ENCODE data around the gene PPM1B. TPM values are rescaled to one million over a fixed set of nuclear protein-coding genes. Genes with fewer than 3 reads are reported as not detected.

The PPM1B gene
- total and polyA plus RNA-seq, 10 of the 15 experiments (the other 5 are each of a cell fraction or from before 2014, with no cell fraction given): 12.5 to 53.4 (median 33.7) TPM

- no peaks in the 10 kb centered on the region for H3K27me3 ChIP-seq (replicated peaks in 1 of 2; ENCODE audit: control insufficient read depth in 2 of 2, insufficient read depth in 2 of 2, low read length in 1 of 2)
- H4K20me1 ChIP-seq (ENCODE audit: control insufficient read depth, insufficient read depth): no peaks in the 10 kb centered on the region
- intact Hi-C loops (cut with micrococcal nuclease; ENCODE audit: unreplicated experiment) (no loop called here), in situ Hi-C loops (cut with MboI) (no loop called here)
- DNase-seq (ENCODE audit: low read depth, low spot score) (no peak), FAIRE-seq (no peak), ATAC-seq (no peak)
- no peaks in the 10 kb centered on the region for H3K4me1 ChIP-seq (ENCODE audit: control insufficient read depth, insufficient read depth, low read length)
- 84% methylated on average over 5 of the region's 5 CpGs for WGBS (ENCODE audit: insufficient coverage, insufficient replicate concordance, low lambda C conversion rate, missing lambda C conversion rate)
- H2AFZ ChIP-seq (ENCODE audit: control insufficient read depth, low read depth, low read length): no peak overlapping the region
- no peaks in the 10 kb centered on the region; the same call in 2 of the 3 replicates for H3K9me3 ChIP-seq (replicated peaks; ENCODE audit: control insufficient read depth, insufficient read depth, low read length)
- CTCF ChIA-PET: no interaction called here
- H3K4me3 ChIP-seq: no peak overlapping the region
- H3K79me2 ChIP-seq (ENCODE audit: control insufficient read depth, insufficient read depth, low read length): peaks cover 50% of the 10 kb centered on the region
- peaks cover 0 to 11% of the 10 kb centered on the region in 2 experiments; a peak in 3 of 4 replicates for H3K36me3 ChIP-seq (ENCODE audit: control insufficient read depth in 2 of 2, insufficient read depth in 2 of 2, low read length in 1 of 2)
- SMC1A ChIA-PET (ENCODE audit: uncharacterized antibody, unreplicated experiment): interaction anchor here (0.6 to 0.7 kb wide), 2 partner anchors 11 to 19 kb away, joined by 3 read pairs; no protein-coding TSS in a partner anchor
- RAD21 ChIA-PET (ENCODE audit: unreplicated experiment): interaction anchor here (1.8 kb wide), 1 partner anchor 29 kb away, joined by 5 read pairs; no protein-coding TSS in a partner anchor
- no TSS peak for BruUV-seq (replicated peaks)
- TF ChIP-seq TCF3 (IDR thresholded peaks at IDR 0.05; ENCODE audit: borderline replicate concordance, insufficient read depth, low read depth, low read length) (no peak), EGR1 (IDR thresholded peaks at IDR 0.05; ENCODE audit: borderline replicate concordance in 1 of 2, low read depth in 2 of 2, low read length in 2 of 2) (no peak), TCF12 (IDR thresholded peaks at IDR 0.05; ENCODE audit: low read depth, low read length) (no peak), DPF2 (IDR thresholded peaks at IDR 0.05) (no peak), BCL3 (IDR thresholded peaks at IDR 0.05; ENCODE audit: borderline replicate concordance, insufficient read depth, low read depth, low read length, poor library complexity, severe bottlenecking) (no peak), BCL11A (IDR thresholded peaks at IDR 0.05; ENCODE audit: low read depth, low read length) (no peak), ZNF592 (IDR thresholded peaks at IDR 0.05) (no peak), CBX5 (IDR thresholded peaks at IDR 0.05; ENCODE audit: low read depth) (no peak)
- H3K4me2 ChIP-seq (ENCODE audit: control insufficient read depth, insufficient read depth): no peak overlapping the region
- H3K27ac ChIP-seq (ENCODE audit: control insufficient read depth, insufficient read depth): no peak overlapping the region
- H3K9ac ChIP-seq (ENCODE audit: control insufficient read depth, insufficient read depth, low read length): no peak overlapping the region
- POLR2A ChIA-PET: no interaction called here
Observed at GRCh38 chr2:44200759-44201158, 32.1 kb downstream of the PPM1B start.

All from GM12878 (cell line).